K562 (cell line): ENCODE measurements around the gene FBXO48. TPM values are rescaled to one million over a fixed set of nuclear protein-coding genes. Genes with fewer than 3 reads are reported as not detected.

ENCODE experiments used
- ASH1L ChIP-seq: fragments of 450-650 bp; IDR thresholded peaks from 2 replicates; pipeline ENCODE4 v1.6.1; 2018; ENCODE audit warnings: borderline replicate concordance, mild to moderate bottlenecking, low read depth; ENCODE audit not compliant: partially characterized antibody
- CCNT2 ChIP-seq: IDR thresholded peaks from 2 replicates; pipeline ENCODE4 v1.6.1; 2011; ENCODE audit warnings: borderline replicate concordance, low read depth, mild to moderate bottlenecking, moderate library complexity, mixed read lengths, low read length; ENCODE audit not compliant: insufficient read length; ENCODE audit errors: extremely low read depth
- CHCHD3 ChIP-seq: fragments of 250-450 bp; sonication (Bioruptor Pico); IDR thresholded peaks from 2 replicates; pipeline ENCODE4 v2.1.2; 2022; ENCODE audit warnings: mild to moderate bottlenecking
- PPARD ChIP-seq: fragments of 250-450 bp; sonication (Bioruptor Pico); IDR thresholded peaks from 2 replicates; pipeline ENCODE4 v1.8.0; 2022; ENCODE audit warnings: inconsistent platforms, mild to moderate bottlenecking, moderate library complexity
- RBFOX2 ChIP-seq: fragments of 200-400 bp; formaldehyde crosslinking; IDR thresholded peaks from 2 replicates; pipeline ENCODE4 v1.6.1; 2017; ENCODE audit warnings: low read depth, mild to moderate bottlenecking, low read length, moderate library complexity
- SMC3 ChIP-seq: conservative IDR thresholded peaks from 2 replicates; pipeline ENCODE4 v1.6.1; 2011; ENCODE audit warnings: low read depth, low read length, improper control_type of control experiment; ENCODE audit not compliant: insufficient read depth
- ZNF232 ChIP-seq: sonication (generic); formaldehyde crosslinking; IDR thresholded peaks from 2 replicates; pipeline ENCODE4 v1.8.0; 2022; ENCODE audit warnings: mild to moderate bottlenecking, missing genetic modification reagents
- ZZZ3 ChIP-seq: fragments of 450-650 bp; IDR thresholded peaks from 2 replicates; pipeline ENCODE4 v1.6.1; 2016; ENCODE audit warnings: antibody characterized with exemption, mild to moderate bottlenecking, moderate library complexity
- polyA plus RNA-seq, 8 experiments: library from polyadenylated mRNA; depleted of rRNA in 4 of 8; stranded (reverse) in 5 of 8; unstranded in 3 of 8; fragments of >200 nt; fragmentation: Nextera tagmentation in 2 of 8; fragmentation: Illumina TruSeq in 1 of 8; extraction: Ambion mirVana in 2 of 8; extraction: Trizol in 1 of 8; gene quantifications; 2 replicates each; pipeline versions ENCODE4 v1.2.1 to v1.2.3, GENCODE V29; 2011 to 2014; ENCODE audit warnings: inconsistent platforms in 1 of 8, missing spikeins in 1 of 8
- total RNA-seq, 7 experiments: library from RNA; depleted of rRNA in 6 of 7; stranded (reverse); fragments of >200 nt in 6 of 7; fragmentation: Illumina TruSeq in 2 of 7; extraction: Trizol in 2 of 7; gene quantifications; 2 replicates each; pipeline versions ENCODE4 v1.2.1 to v1.2.3, GENCODE V29; 2011 to 2021; ENCODE audit warnings: low replicate concordance in 1 of 7
- TF ChIP-seq, protein P1 (sequence below): sonication (generic); formaldehyde crosslinking; IDR thresholded peaks from 2 replicates; pipeline ENCODE4 v1.8.0; 2023; ENCODE audit warnings: mild to moderate bottlenecking, missing genetic modification reagents
- TF ChIP-seq, protein P2 (sequence below), 2 experiments: fragments of 450-650 bp in 1 of 2; IDR thresholded peaks; 2 replicates each; pipeline ENCODE4 v1.6.1; 2011 to 2017; ENCODE audit warnings: low read depth in 2 of 2, antibody characterized with exemption in 1 of 2, borderline replicate concordance in 1 of 2, low read length in 1 of 2, mild to moderate bottlenecking in 1 of 2, mixed read lengths in 1 of 2; ENCODE audit not compliant: control insufficient read depth in 1 of 2
- TF ChIP-seq, protein P3 (sequence below): fragments of 250-450 bp; sonication (Bioruptor Pico); IDR thresholded peaks from 2 replicates; pipeline ENCODE4 v1.4.0; 2020; ENCODE audit warnings: mild to moderate bottlenecking
- TF ChIP-seq, protein P4 (sequence below): IDR thresholded peaks from 3 replicates; pipeline ENCODE4 v1.6.1; 2011; ENCODE audit warnings: borderline replicate concordance, mild to moderate bottlenecking; ENCODE audit not compliant: insufficient read length, insufficient read depth
- TF ChIP-seq, protein P5 (sequence below), 2 experiments: fragments of 450-650 bp; conservative IDR thresholded peaks; 2 replicates each; pipeline ENCODE4 v1.6.1; 2017; ENCODE audit warnings: mild to moderate bottlenecking in 2 of 2, moderate library complexity in 2 of 2

Gene FBXO48
- total and polyA plus RNA-seq, 9 of the 15 experiments (the other 6 are each of a cell fraction or from before 2014, with no cell fraction given) = 0.36 to 1.8 (median 0.73) TPM

DNA sequence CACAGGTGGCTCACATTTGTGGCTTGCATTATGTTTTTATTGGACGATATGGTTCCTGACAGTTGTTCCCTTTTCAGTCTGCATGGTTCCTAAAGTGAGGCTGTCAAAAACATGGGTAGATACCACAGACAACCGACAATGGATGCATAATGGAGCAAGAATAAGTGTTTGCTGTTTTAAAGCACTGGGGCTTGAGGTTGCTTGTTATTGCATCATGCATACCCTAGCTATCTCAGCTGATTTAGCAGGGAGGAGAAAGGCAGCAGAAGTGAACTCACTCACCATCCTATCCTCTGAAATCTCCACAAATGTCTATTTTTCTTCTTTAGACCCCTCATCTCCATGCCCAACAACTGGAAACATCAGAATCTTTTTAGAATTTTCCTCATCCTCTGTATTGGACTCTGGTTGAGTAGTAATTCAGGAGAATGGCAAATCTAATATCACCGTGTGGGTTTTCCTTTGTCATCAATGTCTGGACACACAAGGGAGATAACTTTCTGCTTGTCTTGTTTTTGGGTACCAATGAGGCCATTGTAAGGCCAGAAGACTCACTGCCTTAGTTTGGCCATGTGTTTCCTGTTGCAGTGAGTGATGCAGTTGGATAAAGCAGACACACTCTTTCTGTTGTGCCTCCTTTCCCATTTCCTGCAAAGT, 46.7 kb downstream of the FBXO48 start (continued):
- TF ChIP-seq, protein P1, sequence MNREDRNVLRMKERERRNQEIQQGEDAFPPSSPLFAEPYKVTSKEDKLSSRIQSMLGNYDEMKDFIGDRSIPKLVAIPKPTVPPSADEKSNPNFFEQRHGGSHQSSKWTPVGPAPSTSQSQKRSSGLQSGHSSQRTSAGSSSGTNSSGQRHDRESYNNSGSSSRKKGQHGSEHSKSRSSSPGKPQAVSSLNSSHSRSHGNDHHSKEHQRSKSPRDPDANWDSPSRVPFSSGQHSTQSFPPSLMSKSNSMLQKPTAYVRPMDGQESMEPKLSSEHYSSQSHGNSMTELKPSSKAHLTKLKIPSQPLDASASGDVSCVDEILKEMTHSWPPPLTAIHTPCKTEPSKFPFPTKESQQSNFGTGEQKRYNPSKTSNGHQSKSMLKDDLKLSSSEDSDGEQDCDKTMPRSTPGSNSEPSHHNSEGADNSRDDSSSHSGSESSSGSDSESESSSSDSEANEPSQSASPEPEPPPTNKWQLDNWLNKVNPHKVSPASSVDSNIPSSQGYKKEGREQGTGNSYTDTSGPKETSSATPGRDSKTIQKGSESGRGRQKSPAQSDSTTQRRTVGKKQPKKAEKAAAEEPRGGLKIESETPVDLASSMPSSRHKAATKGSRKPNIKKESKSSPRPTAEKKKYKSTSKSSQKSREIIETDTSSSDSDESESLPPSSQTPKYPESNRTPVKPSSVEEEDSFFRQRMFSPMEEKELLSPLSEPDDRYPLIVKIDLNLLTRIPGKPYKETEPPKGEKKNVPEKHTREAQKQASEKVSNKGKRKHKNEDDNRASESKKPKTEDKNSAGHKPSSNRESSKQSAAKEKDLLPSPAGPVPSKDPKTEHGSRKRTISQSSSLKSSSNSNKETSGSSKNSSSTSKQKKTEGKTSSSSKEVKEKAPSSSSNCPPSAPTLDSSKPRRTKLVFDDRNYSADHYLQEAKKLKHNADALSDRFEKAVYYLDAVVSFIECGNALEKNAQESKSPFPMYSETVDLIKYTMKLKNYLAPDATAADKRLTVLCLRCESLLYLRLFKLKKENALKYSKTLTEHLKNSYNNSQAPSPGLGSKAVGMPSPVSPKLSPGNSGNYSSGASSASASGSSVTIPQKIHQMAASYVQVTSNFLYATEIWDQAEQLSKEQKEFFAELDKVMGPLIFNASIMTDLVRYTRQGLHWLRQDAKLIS (CRISPR knock-in tag) = no peak
- no peak for TF ChIP-seq ASH1L
- TF ChIP-seq, protein P2, sequence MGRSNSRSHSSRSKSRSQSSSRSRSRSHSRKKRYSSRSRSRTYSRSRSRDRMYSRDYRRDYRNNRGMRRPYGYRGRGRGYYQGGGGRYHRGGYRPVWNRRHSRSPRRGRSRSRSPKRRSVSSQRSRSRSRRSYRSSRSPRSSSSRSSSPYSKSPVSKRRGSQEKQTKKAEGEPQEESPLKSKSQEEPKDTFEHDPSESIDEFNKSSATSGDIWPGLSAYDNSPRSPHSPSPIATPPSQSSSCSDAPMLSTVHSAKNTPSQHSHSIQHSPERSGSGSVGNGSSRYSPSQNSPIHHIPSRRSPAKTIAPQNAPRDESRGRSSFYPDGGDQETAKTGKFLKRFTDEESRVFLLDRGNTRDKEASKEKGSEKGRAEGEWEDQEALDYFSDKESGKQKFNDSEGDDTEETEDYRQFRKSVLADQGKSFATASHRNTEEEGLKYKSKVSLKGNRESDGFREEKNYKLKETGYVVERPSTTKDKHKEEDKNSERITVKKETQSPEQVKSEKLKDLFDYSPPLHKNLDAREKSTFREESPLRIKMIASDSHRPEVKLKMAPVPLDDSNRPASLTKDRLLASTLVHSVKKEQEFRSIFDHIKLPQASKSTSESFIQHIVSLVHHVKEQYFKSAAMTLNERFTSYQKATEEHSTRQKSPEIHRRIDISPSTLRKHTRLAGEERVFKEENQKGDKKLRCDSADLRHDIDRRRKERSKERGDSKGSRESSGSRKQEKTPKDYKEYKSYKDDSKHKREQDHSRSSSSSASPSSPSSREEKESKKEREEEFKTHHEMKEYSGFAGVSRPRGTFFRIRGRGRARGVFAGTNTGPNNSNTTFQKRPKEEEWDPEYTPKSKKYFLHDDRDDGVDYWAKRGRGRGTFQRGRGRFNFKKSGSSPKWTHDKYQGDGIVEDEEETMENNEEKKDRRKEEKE (IDR thresholded peaks at IDR 0.05; ENCODE audit: borderline replicate concordance in 1 of 2, control insufficient read depth in 1 of 2, low read depth in 2 of 2, low read length in 1 of 2) = no peak
- TF ChIP-seq, protein P3, sequence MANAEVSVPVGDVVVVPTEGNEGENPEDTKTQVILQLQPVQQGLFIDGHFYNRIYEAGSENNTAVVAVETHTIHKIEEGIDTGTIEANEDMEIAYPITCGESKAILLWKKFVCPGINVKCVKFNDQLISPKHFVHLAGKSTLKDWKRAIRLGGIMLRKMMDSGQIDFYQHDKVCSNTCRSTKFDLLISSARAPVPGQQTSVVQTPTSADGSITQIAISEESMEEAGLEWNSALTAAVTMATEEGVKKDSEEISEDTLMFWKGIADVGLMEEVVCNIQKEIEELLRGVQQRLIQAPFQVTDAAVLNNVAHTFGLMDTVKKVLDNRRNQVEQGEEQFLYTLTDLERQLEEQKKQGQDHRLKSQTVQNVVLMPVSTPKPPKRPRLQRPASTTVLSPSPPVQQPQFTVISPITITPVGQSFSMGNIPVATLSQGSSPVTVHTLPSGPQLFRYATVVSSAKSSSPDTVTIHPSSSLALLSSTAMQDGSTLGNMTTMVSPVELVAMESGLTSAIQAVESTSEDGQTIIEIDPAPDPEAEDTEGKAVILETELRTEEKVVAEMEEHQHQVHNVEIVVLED (CRISPR knock-in tag) = peak; percentile 68; the same call in 1 of the 2 replicates
- TF ChIP-seq, protein P4, sequence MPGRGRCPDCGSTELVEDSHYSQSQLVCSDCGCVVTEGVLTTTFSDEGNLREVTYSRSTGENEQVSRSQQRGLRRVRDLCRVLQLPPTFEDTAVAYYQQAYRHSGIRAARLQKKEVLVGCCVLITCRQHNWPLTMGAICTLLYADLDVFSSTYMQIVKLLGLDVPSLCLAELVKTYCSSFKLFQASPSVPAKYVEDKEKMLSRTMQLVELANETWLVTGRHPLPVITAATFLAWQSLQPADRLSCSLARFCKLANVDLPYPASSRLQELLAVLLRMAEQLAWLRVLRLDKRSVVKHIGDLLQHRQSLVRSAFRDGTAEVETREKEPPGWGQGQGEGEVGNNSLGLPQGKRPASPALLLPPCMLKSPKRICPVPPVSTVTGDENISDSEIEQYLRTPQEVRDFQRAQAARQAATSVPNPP = no peak
- TF ChIP-seq, protein P5, sequence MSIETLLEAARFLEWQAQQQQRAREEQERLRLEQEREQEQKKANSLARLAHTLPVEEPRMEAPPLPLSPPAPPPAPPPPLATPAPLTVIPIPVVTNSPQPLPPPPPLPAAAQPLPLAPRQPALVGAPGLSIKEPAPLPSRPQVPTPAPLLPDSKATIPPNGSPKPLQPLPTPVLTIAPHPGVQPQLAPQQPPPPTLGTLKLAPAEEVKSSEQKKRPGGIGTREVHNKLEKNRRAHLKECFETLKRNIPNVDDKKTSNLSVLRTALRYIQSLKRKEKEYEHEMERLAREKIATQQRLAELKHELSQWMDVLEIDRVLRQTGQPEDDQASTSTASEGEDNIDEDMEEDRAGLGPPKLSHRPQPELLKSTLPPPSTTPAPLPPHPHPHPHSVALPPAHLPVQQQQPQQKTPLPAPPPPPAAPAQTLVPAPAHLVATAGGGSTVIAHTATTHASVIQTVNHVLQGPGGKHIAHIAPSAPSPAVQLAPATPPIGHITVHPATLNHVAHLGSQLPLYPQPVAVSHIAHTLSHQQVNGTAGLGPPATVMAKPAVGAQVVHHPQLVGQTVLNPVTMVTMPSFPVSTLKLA (conservative IDR thresholded peaks at IDR 0.05) = 0 out of 4 replicates have a peak, but pooled peaks of 1 of the 2 experiments have one; percentile 14
- TF ChIP-seq ZNF232 (CRISPR knock-in tag) = no peak
- no peak for TF ChIP-seq SMC3
- peak; percentile 57 for TF ChIP-seq RBFOX2
- TF ChIP-seq CHCHD3 = no peak
- no peak for TF ChIP-seq ZZZ3
- TF ChIP-seq PPARD (CRISPR knock-in tag) = no peak
- no peak for TF ChIP-seq CCNT2
